Epithelial cell of proximal tubule (primary cell): ENCODE results near the gene RORB. TPM values are rescaled to one million over a fixed set of nuclear protein-coding genes. Genes with fewer than 3 reads are reported as not detected.

Experiments
- DNase-seq: peaks from one replicate; pipeline ENCODE4 v3.0.0-alpha.2; 2011; ENCODE audit warnings: low read depth
- H3K4me3 ChIP-seq: 2 replicates; pipeline ENCODE4 v1.5.1; 2011; ENCODE audit warnings: low read depth, mild to moderate bottlenecking, low read length
- CTCF ChIP-seq: conservative IDR thresholded peaks from 2 replicates; pipeline ENCODE4 v1.5.1; 2012; ENCODE audit warnings: low read depth, mild to moderate bottlenecking, low read length
- total RNA-seq: library from RNA; depleted of rRNA; stranded (reverse); fragments of >200 nt; gene quantifications from 2 replicates; pipeline ENCODE4 v1.2.3, GENCODE V29; 2015

The RORB gene
- total RNA-seq, 1 donor from 2014 or later = not detected

DNA sequence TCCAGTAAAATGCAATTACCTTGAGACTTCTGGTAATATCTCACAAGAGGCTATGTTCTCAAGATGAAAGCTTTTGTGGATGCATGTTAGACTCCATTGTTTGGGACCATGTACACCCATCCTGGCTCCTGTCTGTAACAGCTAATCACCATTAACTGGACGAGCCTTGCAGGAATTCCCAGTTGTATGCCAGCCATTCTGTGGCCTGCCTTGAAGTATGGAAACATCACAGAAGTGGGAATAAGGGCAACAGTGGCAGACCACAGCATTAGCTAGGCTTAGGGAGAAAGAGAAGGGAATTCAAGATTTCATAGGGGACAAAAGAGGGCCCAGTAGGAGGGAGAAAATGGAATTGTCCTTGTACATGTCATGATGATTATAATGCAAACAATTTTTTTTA, 79.0 kb downstream of the RORB start:
- H3K4me3 ChIP-seq = no peak overlapping the region
- TF ChIP-seq CTCF = no peak
- DNase-seq = no peak

DNA sequence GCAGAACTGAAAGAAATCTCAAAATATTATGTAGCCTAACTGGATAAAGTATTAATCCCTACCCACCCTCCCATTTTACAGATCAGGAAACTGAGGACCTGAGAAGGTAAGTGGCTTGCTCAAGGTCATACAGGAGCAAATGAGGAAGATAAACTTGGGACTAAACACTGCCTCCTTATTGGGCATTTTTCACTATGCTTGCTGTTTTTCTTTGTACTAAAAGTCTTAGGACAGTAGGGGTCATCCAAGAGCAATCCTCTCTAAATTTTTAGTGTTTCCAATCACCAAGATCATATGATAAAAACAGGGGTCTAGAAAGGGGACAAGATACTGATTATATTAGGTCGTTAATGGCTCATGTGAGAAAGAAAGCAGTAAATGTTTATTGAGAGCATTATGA, 80.8 kb downstream of the RORB start:
- H3K4me3 ChIP-seq = no peak overlapping the region
- DNase-seq = no peak
- peak; percentile 49 for TF ChIP-seq CTCF

DNA sequence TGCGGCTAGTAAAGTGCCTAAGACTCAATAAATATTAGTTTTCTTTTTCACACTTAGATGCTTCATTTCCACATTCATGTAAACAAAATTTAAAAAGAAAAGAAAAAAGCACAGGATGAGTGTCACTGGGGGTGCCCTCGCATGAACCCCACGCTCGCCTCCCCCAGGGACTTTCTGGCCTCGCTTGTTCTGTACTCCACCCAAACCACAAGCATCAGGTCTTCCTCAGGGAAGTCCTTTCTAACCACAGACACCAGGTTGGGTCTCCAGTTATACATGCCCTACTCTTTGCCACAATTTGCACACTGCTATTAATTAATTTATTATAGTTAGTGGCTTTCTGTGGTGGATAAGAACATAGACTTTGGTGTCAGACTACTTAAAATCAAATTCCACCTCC, 92.4 kb downstream of the RORB start:
- no peak for DNase-seq
- no peak overlapping the region for H3K4me3 ChIP-seq
- no peak for TF ChIP-seq CTCF

GRCh38 chr9:74595286-74595685, 98.2 kb downstream of the RORB start:
- DNase-seq = no peak
- no peak overlapping the region for H3K4me3 ChIP-seq
- no peak for TF ChIP-seq CTCF

- no peak for DNase-seq
- H3K4me3 ChIP-seq = no peak overlapping the region
- TF ChIP-seq CTCF = no peak
These were observed 101.7 kb downstream of the RORB start for GRCh38 chr9:74598874-74599273.

GRCh38 chr9:74609671-74610405, 112.7 kb downstream of the RORB start:
- no peak for TF ChIP-seq CTCF
- no peak overlapping the region for H3K4me3 ChIP-seq
- no peak for DNase-seq

DNA sequence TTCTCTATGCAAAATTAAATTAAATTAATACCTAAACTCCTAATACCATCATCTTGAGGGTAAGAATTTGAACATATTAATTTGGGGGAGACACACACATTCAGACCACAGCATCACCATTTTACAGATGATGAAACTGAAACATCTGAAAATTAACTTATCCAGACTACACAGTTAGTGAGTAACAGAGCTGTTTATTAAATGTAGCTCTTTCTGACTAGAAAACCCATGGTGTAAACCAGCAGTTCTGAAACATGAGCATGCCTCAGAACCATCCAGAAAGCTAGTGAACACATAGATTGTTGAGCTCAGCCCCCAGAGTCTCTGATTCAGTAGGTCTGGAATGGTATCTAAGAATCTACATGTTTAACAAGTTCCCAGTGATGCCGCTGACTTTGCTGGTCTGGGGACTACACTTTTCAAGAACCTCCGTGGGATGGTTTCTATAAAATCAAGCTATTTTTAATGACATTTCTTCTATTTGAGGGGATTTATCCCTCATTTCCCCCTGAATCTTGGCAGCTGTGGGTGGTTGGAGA, 113.5 kb downstream of the RORB start:
- H3K4me3 ChIP-seq = no peak overlapping the region
- DNase-seq = no peak
- TF ChIP-seq CTCF = no peak
